ENCODE data around the gene MYH9.

MYH9 gene

DNA sequence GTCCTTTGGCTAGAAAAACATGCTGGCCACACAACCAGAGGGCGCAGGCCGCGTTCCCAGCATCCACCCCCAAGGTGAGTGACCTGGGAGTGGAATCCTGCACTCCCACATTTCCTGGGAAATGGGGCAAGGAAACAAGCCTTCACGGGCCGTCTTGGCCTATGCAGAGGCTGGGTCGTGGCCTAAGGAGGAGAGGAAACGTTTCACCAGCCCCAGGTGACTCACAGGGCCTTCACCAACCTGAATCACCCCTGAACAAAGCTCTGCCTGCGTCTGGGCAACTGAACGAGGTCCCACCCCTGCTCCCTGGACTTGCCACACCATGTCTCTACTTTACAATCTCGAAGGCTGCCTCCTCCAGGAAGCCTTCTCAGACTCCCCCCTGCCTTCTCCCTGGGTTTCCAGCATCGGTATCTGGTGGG lies 13.2 kb downstream of the MYH9 start:
- TF ChIP-seq, protein P1, sequence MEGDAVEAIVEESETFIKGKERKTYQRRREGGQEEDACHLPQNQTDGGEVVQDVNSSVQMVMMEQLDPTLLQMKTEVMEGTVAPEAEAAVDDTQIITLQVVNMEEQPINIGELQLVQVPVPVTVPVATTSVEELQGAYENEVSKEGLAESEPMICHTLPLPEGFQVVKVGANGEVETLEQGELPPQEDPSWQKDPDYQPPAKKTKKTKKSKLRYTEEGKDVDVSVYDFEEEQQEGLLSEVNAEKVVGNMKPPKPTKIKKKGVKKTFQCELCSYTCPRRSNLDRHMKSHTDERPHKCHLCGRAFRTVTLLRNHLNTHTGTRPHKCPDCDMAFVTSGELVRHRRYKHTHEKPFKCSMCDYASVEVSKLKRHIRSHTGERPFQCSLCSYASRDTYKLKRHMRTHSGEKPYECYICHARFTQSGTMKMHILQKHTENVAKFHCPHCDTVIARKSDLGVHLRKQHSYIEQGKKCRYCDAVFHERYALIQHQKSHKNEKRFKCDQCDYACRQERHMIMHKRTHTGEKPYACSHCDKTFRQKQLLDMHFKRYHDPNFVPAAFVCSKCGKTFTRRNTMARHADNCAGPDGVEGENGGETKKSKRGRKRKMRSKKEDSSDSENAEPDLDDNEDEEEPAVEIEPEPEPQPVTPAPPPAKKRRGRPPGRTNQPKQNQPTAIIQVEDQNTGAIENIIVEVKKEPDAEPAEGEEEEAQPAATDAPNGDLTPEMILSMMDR (IDR thresholded peaks at IDR 0.05; ENCODE audit: low read depth, low read length), result no peak

DNA sequence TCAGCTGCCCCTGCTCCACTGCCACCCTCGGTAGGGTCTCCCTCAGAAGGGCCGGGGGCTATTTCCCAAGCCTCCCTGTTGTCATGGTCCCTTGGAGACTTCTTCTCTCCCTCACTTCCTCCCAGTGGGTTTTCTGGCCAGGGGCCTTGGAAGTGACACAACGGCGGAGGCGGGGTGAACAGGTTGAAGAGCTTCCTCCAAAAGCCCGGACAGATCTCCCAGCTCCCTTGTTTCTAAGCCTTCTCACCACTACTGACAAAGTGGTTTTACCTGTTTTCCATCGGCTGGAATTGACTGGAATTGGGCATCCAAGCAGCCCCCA lies 14.5 kb downstream of the MYH9 start:
- TF ChIP-seq, protein P1 (IDR thresholded peaks at IDR 0.05; ENCODE audit: low read depth, low read length), result no peak
- H3K4me3 ChIP-seq (ENCODE audit: low read depth, low read length), result no peak overlapping the region

More for the DNA sequence above, 13.2 kb downstream of the MYH9 start:
- H3K4me3 ChIP-seq (ENCODE audit: low read depth, low read length), result no peak overlapping the region

DNA sequence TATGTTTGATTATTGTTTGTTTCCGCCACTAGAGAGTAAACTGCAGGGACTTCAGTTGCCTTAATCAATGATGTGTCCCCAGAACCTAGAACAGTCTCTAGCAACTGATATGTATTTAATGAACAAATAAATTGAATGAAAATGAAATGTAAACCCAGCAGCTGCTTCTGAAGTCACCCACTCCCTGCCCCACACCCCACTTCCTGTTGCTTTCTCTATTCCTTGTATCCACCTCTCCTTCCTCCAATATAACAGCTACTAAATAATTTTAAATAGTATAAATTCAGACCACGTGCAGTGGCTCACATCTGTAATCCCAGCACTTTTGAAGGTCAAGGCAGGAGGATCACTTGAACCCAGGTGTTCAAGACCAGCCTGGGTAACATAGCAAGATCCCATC lies 15.8 kb downstream of the MYH9 start:
- TF ChIP-seq, protein P1 (IDR thresholded peaks at IDR 0.05; ENCODE audit: low read depth, low read length), result no peak
- H3K4me3 ChIP-seq (ENCODE audit: low read depth, low read length), result no peak overlapping the region

DNA sequence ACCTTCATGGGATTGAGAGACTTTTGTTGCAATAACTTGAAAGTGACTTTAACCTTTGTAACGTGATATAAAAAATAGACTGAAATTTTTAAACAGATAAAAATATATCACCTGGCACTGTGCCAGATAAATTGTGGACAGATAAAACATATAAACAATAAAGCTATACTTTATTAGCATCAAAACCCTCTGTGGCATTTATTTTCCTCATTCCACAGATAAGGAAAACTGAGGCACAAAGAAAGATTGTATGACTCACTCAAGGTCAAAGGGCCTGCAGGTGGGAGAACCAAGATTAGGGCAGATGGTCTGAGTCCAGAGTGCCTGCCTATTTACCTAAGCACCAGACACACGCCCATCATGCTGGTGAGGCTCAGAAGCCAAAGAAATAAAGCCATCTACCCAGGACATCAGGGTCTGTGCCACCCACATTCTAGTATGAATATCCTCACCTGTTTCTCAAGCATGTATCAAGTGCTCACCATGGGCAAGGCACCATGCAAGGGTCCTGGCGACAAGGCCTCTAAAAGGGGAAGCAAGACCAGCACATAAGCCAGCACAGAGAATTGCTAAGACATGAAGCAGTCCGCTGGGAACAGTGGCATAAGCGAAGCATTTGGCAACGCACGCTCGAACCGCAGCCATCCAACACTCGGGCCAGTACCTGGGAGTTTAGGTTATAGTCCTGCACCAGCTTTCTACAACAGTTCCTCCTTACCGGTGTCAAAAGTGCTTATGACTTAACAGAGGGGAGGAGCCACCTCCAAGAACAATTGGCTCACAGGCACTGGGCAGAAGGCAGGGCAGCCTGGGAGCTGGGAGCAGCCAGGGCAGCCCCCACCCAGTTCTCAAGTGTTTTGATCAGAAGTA lies 17.6 kb downstream of the MYH9 start:
- H3K4me3 ChIP-seq (ENCODE audit: low read depth, low read length), result no peak overlapping the region
- TF ChIP-seq, protein P1 (IDR thresholded peaks at IDR 0.05; ENCODE audit: low read depth, low read length), result no peak

DNA sequence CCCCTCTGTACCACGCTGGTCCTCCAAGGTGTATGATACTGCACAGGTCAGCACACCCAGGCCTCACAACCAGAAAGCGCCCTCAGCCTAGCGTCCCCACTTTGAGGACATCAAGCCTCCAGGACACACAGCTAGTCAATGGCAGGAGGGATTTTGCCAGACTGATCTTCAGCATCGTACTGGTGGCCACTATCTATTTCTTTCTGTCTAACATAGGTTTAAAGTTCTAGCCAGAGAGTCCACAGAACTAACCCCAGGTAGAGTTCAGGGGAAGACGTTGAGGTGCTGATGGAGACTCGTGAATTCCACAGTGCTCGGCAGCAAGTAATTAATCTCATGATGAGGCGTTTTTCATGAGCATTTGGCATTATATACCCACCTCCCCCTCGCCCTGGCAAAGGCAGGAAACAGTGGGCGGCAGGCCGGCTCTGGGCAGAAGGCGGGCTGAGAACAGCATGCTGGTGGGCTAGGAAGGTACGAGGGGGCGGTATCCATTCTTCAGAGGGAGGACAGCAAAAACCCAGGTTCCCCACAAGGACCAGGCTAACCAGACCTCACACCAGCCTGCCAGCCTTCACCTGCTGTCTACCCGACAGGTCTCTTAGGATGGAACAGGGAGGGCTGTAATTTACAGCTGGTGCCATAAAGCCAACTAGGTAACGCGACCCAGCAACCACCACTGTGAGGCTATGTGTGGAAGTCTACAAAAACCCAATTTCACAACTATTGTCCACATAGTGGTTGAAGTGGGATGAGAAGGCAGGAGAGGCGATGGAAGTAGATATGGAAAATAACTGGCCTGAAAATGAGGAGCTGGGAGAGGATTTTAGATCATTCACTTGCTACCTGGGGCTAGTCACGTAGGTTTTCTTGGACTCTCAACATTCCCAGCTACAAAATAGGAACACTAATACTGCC lies 18.5 kb downstream of the MYH9 start:
- TF ChIP-seq, protein P1 (IDR thresholded peaks at IDR 0.05; ENCODE audit: low read depth, low read length), result no peak
- peak overlapping the region; percentile 11; the same call in 1 of the 2 replicates for H3K4me3 ChIP-seq (ENCODE audit: low read depth, low read length)

DNA sequence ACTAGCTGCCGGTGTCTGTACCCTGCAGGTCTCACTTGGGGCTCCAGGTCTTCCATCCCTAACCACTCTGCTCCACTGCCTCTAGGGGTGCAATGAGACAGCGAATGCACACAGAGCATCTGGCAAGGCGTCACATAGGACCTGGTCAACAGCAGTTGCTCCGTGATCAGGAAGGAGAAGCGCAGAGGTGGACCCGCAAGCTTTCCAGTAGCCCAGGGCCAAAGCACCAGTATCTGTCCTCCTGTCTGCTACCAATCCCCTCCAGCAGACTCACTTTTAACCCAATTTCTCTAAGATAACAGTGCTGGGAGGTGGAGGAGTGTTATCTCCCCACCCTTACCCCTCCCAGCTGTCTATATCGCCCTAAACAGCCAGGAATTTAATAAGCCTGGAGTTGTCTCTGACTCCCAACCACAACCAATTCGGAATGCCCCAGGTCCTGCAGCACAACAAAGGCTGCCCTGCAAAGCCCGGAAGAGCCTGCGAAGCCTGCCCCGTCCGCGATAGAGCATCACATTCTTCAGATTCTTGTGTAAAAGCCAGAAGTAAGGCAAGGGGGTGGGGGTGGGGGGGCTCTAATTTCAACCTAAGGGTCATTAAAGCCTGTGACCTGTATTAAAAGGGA lies 19.3 kb downstream of the MYH9 start:
- TF ChIP-seq, protein P1 (IDR thresholded peaks at IDR 0.05; ENCODE audit: low read depth, low read length), result no peak
- H3K4me3 ChIP-seq (ENCODE audit: low read depth, low read length), result no peak overlapping the region
